B cell (primary cell): ENCODE measurements around the gene HOXA3. TPM values are rescaled to one million over a fixed set of nuclear protein-coding genes. Genes with fewer than 3 reads are reported as not detected.

Experiments used
- ATAC-seq: fragments of 200-7000 bp; cut with Tn5 transposase; one replicate; pipeline ENCODE4 v1.10.0; 2021; ENCODE audit warnings: low read depth, mild to moderate bottlenecking, moderate number of reproducible peaks, moderate library complexity
- CTCF ChIA-PET: fragments of 350-600 bp; sonication (Branson Sonifier 250); formaldehyde crosslinking; loops from one replicate; lab custom pipeline; 2021; ENCODE audit warnings: antibody characterized with exemption, inconsistent platforms; lab: Charles Lee
- POLR2A ChIA-PET: fragments of 350-600 bp; sonication (Branson Sonifier 250); formaldehyde crosslinking; loops from one replicate; lab custom pipeline; 2021; ENCODE audit warnings: antibody characterized with exemption; lab: Charles Lee
- DNase-seq: peaks from one replicate; pipeline ENCODE4 v3.0.0; 2013
- H2AFZ ChIP-seq: 2 replicates; pipeline ENCODE4 v1.6.1; 2012; ENCODE audit warnings: mild to moderate bottlenecking, low read depth, low read length; ENCODE audit not compliant: insufficient read depth, poor library complexity, severe bottlenecking
- H3K27ac ChIP-seq, 2 donors: 1 replicate in 1 of 2; 2 replicates in 1 of 2; pipeline ENCODE4 v1.5.1; 2012 to 2013; ENCODE audit warnings: low read length in 2 of 2, mild to moderate bottlenecking in 2 of 2, moderate library complexity in 1 of 2
- H3K27me3 ChIP-seq, 4 experiments: fragments of 200-600 bp in 1 of 4; sonication (generic) in 1 of 4; replicated peaks in 1 of 4; 1 replicate in 2 of 4; 2 replicates in 2 of 4; pipeline versions ENCODE4 v1.6.1 to v1.7.0; 2013 to 2016; ENCODE audit warnings: low read length in 3 of 4, mild to moderate bottlenecking in 2 of 4, mixed read lengths in 1 of 4, moderate library complexity in 1 of 4; ENCODE audit not compliant: insufficient read depth in 4 of 4, control insufficient read depth in 3 of 4; ENCODE audit errors: control extremely low read depth in 1 of 4
- H3K36me3 ChIP-seq, 2 experiments: replicated peaks in 1 of 2; 1 replicate in 1 of 2; 2 replicates in 1 of 2; pipeline versions ENCODE4 v1.6.1 to v1.7.1; 2013; ENCODE audit warnings: low read length in 1 of 2; ENCODE audit not compliant: insufficient read depth in 2 of 2, control insufficient read depth in 1 of 2; ENCODE audit errors: control extremely low read depth in 1 of 2, extremely low read depth in 1 of 2
- H3K4me1 ChIP-seq, 2 donors: fragments of 200-600 bp in 1 of 2; sonication (generic) in 1 of 2; 1 replicate in 1 of 2; 2 replicates in 1 of 2; pipeline versions ENCODE4 v1.5.1 to v1.6.1; 2013 to 2017; ENCODE audit warnings: low read length in 2 of 2; ENCODE audit not compliant: control insufficient read depth in 2 of 2, insufficient read depth in 2 of 2
- H3K4me2 ChIP-seq: replicated peaks from 2 replicates; pipeline ENCODE3; 2012; ENCODE audit warnings: mild to moderate bottlenecking, low read depth, low read length; ENCODE audit not compliant: poor library complexity, severe bottlenecking
- H3K4me3 ChIP-seq, 5 experiments: fragments of 200-600 bp in 1 of 5; sonication (generic) in 1 of 5; 1 replicate in 3 of 5; 2 replicates in 2 of 5; pipeline versions ENCODE4 v1.5.1 to v1.7.0; 2011 to 2016; ENCODE audit warnings: low read length in 4 of 5, mild to moderate bottlenecking in 4 of 5, low read depth in 2 of 5, control low read depth in 1 of 5, moderate library complexity in 1 of 5; ENCODE audit not compliant: insufficient read depth in 1 of 5; ENCODE audit errors: control extremely low read depth in 1 of 5, extremely low read depth in 1 of 5
- H3K79me2 ChIP-seq: fragments of 200-600 bp; sonication (generic); one replicate; pipeline ENCODE4 v1.6.0; 2016; ENCODE audit warnings: low read length; ENCODE audit not compliant: control insufficient read depth, insufficient read depth
- H3K9ac ChIP-seq: fragments of 200-600 bp; sonication (generic); 2 replicates; pipeline ENCODE4 v1.6.1; 2017; ENCODE audit warnings: mild to moderate bottlenecking, low read length, moderate library complexity
- H3K9me3 ChIP-seq, 3 donors: one replicate each; pipeline versions ENCODE4 v1.6.1 to v1.7.1; 2013; ENCODE audit warnings: low read length in 2 of 3; ENCODE audit not compliant: control insufficient read depth in 2 of 3, insufficient read depth in 1 of 3; ENCODE audit errors: control extremely low read depth in 1 of 3
- H4K20me1 ChIP-seq: 2 replicates; pipeline ENCODE4 v1.6.0; 2012; ENCODE audit warnings: mild to moderate bottlenecking, low read length; ENCODE audit not compliant: insufficient read depth, control insufficient read depth, poor library complexity, severe bottlenecking
- H3K27ac Mint-ChIP-seq: one replicate; pipeline ENCODE4 v1.8.0; 2021; ENCODE audit warnings: mixed read lengths
- H3K27me3 Mint-ChIP-seq: one replicate; pipeline ENCODE4 v1.8.0; 2021; ENCODE audit warnings: mixed read lengths
- H3K4me1 Mint-ChIP-seq: one replicate; pipeline ENCODE4 v1.8.0; 2021; ENCODE audit warnings: mixed read lengths
- H3K4me3 Mint-ChIP-seq: one replicate; pipeline ENCODE4 v1.8.0; 2021; ENCODE audit warnings: mixed read lengths
- H3K9me3 Mint-ChIP-seq: one replicate; pipeline ENCODE4 v1.8.0; 2022; ENCODE audit warnings: mixed read lengths; ENCODE audit not compliant: insufficient read depth
- EZH2 ChIP-seq: IDR thresholded peaks from 2 replicates; pipeline ENCODE4 v1.6.1; 2012; ENCODE audit warnings: borderline replicate concordance, low read depth, mild to moderate bottlenecking, moderate library complexity, low read length; ENCODE audit not compliant: insufficient read depth, poor library complexity, severe bottlenecking
- whole genome bisulfite sequencing: methylation state at CpG from one replicate; pipeline ENCODE4 v1.1.5; 2013; ENCODE audit warnings: missing lambda C conversion rate; ENCODE audit not compliant: insufficient coverage; 5-methylcytosine and 5-hydroxymethylcytosine counted together
- intact Hi-C: fragments of 100-400 bp; cut with micrococcal nuclease; formaldehyde crosslinking; loops from one replicate; pipeline ENCODE4 v1.10.0; 2022
- polyA plus RNA-seq: library from polyadenylated mRNA; depleted of rRNA; stranded (reverse); fragments of >200 nt; gene quantifications from 2 replicates; pipeline ENCODE4 v1.2.3, GENCODE V29; 2012
- total RNA-seq, 2 donors: library from RNA; stranded (reverse); fragments of 120-200 nt in 1 of 2; gene quantifications; 1 replicate in 1 of 2; 2 replicates in 1 of 2; pipeline versions ENCODE4 v1.2.3 to v1.2.4, GENCODE V29; 2013 to 2022
- TF ChIP-seq, protein P1 (sequence below): fragments of 200-600 bp; IDR thresholded peaks from one replicate; pipeline ENCODE4 v1.8.0; 2022; ENCODE audit warnings: antibody characterized with exemption, mild to moderate bottlenecking

Gene HOXA3
- total and polyA plus RNA-seq, 2 donors (not counting 1 experiment from before 2014, with no cell fraction given) = 0.07 TPM; not detected in 1

DNA sequence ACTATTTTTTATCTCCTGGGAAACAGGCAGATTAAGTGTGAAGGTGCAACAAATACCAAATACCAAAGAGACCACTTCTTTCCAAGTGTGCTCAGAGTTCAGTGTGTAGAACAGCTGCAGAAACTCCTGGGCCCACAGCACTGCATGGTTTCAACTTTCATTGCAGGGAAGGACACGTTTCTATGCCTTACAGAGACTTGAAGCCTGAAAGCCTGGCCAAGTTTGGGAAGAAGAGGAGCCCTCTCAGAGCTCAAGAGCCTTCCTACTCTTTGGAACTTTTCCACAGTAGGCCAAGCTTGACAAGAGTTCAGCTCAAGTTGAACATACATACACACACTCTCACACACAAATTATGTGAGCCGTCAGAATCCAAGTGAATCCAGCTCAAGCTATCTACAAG, 24.3 kb downstream of the HOXA3 start:
- H3K9ac ChIP-seq = no peak overlapping the region
- no peak for DNase-seq
- H3K36me3 ChIP-seq = no peaks in the 10 kb centered on the region
- Mint-ChIP-seq H3K27me3 (peaks cover 55% of the 10 kb centered on the region), H3K9me3 (peaks cover 2% of the 10 kb centered on the region), H3K27ac (no peak overlapping the region), H3K4me1 (no peaks in the 10 kb centered on the region), H3K4me3 (peak overlapping the region; percentile 34)
- no peak overlapping the region for H3K4me2 ChIP-seq
- no peaks in the 10 kb centered on the region for H3K79me2 ChIP-seq
- no peak for TF ChIP-seq EZH2
- TF ChIP-seq, protein P1, sequence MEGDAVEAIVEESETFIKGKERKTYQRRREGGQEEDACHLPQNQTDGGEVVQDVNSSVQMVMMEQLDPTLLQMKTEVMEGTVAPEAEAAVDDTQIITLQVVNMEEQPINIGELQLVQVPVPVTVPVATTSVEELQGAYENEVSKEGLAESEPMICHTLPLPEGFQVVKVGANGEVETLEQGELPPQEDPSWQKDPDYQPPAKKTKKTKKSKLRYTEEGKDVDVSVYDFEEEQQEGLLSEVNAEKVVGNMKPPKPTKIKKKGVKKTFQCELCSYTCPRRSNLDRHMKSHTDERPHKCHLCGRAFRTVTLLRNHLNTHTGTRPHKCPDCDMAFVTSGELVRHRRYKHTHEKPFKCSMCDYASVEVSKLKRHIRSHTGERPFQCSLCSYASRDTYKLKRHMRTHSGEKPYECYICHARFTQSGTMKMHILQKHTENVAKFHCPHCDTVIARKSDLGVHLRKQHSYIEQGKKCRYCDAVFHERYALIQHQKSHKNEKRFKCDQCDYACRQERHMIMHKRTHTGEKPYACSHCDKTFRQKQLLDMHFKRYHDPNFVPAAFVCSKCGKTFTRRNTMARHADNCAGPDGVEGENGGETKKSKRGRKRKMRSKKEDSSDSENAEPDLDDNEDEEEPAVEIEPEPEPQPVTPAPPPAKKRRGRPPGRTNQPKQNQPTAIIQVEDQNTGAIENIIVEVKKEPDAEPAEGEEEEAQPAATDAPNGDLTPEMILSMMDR = no peak
- ChIA-PET CTCF (interaction anchor here (0.9 kb wide), 1 partner anchor 13 kb away, joined by 4 read pairs; no protein-coding TSS in a partner anchor), POLR2A (no interaction called here)
- no peak for ATAC-seq
- H3K27ac ChIP-seq = no peak overlapping the region
- H2AFZ ChIP-seq = no peak overlapping the region
- peaks cover 0 to 13% (median 0%) of the 10 kb centered on the region in 3 donors for H3K9me3 ChIP-seq
- H3K4me1 ChIP-seq = no peaks in the 10 kb centered on the region
- H4K20me1 ChIP-seq = no peaks in the 10 kb centered on the region
- intact Hi-C loops = no loop called here
- peaks cover 0 to 7% (median 3%) of the 10 kb centered on the region in 4 experiments for H3K27me3 ChIP-seq
- H3K4me3 ChIP-seq = no peak overlapping the region
- WGBS = 80% methylated on average over 1 of the region's 2 CpGs

DNA sequence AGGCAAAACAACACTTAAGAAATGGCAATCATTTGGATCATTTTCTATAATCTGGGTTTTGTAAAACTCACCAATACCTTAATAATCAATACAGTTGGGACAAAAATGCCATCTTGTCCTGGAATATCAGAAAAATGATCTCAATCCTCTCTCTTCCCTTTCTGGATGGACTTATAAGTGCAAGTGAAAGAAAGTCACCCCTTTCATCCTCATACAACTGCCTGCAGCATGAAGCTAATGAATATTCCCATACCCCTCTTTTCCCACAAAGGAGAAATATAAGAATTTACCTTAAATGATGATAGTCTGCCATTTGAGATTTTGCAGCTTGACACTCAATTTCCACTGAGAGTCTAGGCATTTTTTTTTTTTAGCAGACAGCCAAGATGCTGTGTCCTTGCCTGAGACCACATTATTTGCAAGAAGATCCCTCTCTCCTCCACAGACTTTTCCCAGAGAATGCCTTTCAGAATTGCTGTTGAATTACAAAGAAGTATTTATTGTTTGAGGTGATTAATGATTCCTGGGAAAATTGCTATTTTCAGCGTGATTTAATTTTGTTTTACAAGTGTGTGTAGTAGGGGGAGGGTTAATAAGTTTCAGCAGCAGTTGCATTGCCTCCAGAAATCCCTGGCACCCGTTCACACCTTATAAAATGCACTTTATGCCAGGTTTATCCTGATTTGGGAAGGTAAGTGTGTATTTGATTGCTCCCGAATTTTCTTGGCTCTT, 25.6 kb downstream of the HOXA3 start:
- no peak for TF ChIP-seq EZH2
- TF ChIP-seq, protein P1 = no peak
- H3K79me2 ChIP-seq = no peaks in the 10 kb centered on the region
- POLR2A ChIA-PET = no interaction called here
- Mint-ChIP-seq H3K9me3 (peaks cover 2% of the 10 kb centered on the region), H3K4me1 (no peaks in the 10 kb centered on the region), H3K27me3 (peaks cover 46% of the 10 kb centered on the region), H3K4me3 (no peak overlapping the region), H3K27ac (no peak overlapping the region)
- DNase-seq = no peak
- H3K9me3 ChIP-seq = peaks cover 0 to 16% (median 0%) of the 10 kb centered on the region in 3 donors
- no peak overlapping the region for H3K4me2 ChIP-seq
- H4K20me1 ChIP-seq = no peaks in the 10 kb centered on the region
- intact Hi-C loops = no loop called here
- no CpG with 5 or more reads among the region's 3 CpGs for WGBS
- CTCF ChIA-PET = no interaction called here
- H3K4me3 ChIP-seq = no peak overlapping the region
- no peak overlapping the region for H2AFZ ChIP-seq
- ATAC-seq = no peak
- H3K27me3 ChIP-seq = peaks cover 0 to 6% (median 2%) of the 10 kb centered on the region in 4 experiments
- no peaks in the 10 kb centered on the region for H3K4me1 ChIP-seq
- H3K9ac ChIP-seq = no peak overlapping the region
- no peak overlapping the region for H3K27ac ChIP-seq
- H3K36me3 ChIP-seq = no peaks in the 10 kb centered on the region
